Stimulated activated naive B cell treated with anti-CD40 and anti-IgM and Interleukin-4, amounts not matched to agents 10 μg/mL and 1 μg/mL and 100 μg/mL, for 72 hours (primary cell): Measurements from ENCODE around the gene COLEC11.
"Not testable (repeated sequence)": the region's sequence is repeated elsewhere in the genome, so short reads cannot be mapped to it uniquely, and the experiment has no call there.

Experiments
- ATAC-seq, 2 donors: fragments of 150-1000 bp; cut with Tn5 transposase; replicated peaks; 2 replicates each; pipeline ENCODE4 v1.10.0; 2021; ENCODE audit warnings: moderate library complexity in 1 of 2
- DNase-seq: peaks from one replicate; pipeline ENCODE4 v3.0.0; 2021
- H3K27ac Mint-ChIP-seq: one replicate; pipeline ENCODE4 v1.8.0; 2022; ENCODE audit warnings: mild to moderate bottlenecking, mixed read lengths
- H3K27me3 Mint-ChIP-seq, 2 donors: one replicate each; pipeline ENCODE4 v1.8.0; 2022; ENCODE audit warnings: mixed read lengths in 2 of 2
- H3K36me3 Mint-ChIP-seq, 2 donors: one replicate each; pipeline ENCODE4 v1.8.0; 2022; ENCODE audit warnings: mixed read lengths in 2 of 2, mild to moderate bottlenecking in 1 of 2
- H3K4me1 Mint-ChIP-seq, 2 donors: one replicate each; pipeline ENCODE4 v1.8.0; 2022; ENCODE audit warnings: mixed read lengths in 2 of 2, mild to moderate bottlenecking in 1 of 2
- H3K4me3 Mint-ChIP-seq, 2 donors: one replicate each; pipeline ENCODE4 v1.8.0; 2022; ENCODE audit warnings: mild to moderate bottlenecking in 2 of 2, mixed read lengths in 2 of 2, moderate library complexity in 1 of 2
- H3K9me3 Mint-ChIP-seq, 2 donors: one replicate each; pipeline ENCODE4 v1.8.0; 2022; ENCODE audit warnings: mixed read lengths in 2 of 2, mild to moderate bottlenecking in 1 of 2

The COLEC11 gene

DNA sequence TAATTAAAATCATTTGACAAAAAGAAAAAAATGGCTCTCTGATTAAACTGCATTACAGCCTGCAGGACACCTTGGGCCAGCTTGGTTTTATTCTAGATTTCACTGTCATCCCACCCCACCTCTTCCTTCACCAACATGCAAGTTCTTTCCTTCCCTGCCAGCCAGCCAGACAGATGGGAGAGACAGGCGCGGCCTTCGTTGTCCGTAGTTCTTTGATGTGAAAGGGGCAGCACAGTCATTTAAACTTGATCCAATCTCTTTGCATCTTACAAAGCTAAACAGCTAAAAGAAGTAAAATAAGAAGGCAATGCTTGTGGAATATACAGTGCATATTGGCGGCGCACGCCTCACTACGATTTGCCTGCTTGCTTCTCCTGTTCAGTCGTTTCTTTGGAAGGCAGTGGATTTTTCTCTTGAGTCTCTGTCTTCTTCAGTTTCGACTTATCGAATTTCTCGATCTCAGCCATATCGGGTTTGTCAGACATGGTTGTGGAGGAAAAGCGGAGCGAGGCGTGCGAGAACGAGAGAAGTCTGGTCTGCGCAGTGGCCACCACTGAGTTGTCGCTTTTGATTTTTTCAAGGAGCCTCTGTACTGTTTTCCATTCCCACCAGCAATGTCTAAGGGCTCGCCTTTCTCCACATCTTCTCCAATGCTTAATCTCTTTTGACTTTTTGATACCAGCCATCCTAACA, 22.4 kb downstream of the COLEC11 start:
- DNase-seq (no peak), ATAC-seq (no peak)
- Mint-ChIP-seq H3K27ac (no peak overlapping the region), H3K27me3 (peaks cover 0 to 9% of the 10 kb centered on the region in 2 donors), H3K9me3 (peaks cover 6 to 12% of the 10 kb centered on the region in 2 donors), H3K36me3 (peaks cover 0 to under 1% of the 10 kb centered on the region in 2 donors), H3K4me3 (no peak overlapping the region), H3K4me1 (no peaks in the 10 kb centered on the region)

GRCh38 chr2:3618367-3618766, 23.5 kb downstream of the COLEC11 start:
- ATAC-seq (no peak), DNase-seq (no peak)
- peaks cover 6 to 8% of the 10 kb centered on the region in 2 donors for H3K9me3 Mint-ChIP-seq
- no peaks in the 10 kb centered on the region for H3K4me1 Mint-ChIP-seq
- H3K27me3 Mint-ChIP-seq = peaks cover 0 to 8% of the 10 kb centered on the region in 2 donors
- no peaks in the 10 kb centered on the region for H3K36me3 Mint-ChIP-seq
- H3K4me3 Mint-ChIP-seq = no peak overlapping the region
- H3K27ac Mint-ChIP-seq = no peak overlapping the region

DNA sequence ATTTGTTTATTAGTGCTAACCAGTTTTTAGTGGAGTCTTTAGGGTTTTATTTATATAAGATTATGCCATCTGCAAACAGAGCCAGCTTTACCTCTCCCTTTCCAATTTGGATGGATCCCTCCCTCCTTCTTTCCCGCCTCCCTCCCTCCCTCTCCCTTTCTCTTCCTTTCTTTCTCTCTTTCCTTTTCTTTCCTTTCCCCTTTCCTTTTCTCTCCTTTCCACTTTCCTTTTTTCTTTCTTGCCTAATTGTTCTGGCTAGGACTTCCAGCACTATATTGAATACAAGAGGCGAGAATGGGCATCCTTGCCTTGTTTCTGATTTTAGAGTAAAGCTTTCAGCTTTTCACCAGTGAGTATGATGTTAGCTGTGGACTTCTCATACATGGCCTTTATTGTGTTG, 24.1 kb downstream of the COLEC11 start:
- Mint-ChIP-seq H3K27me3 (peaks cover 0 to 11% of the 10 kb centered on the region in 2 donors), H3K27ac (no peak overlapping the region), H3K36me3 (no peaks in the 10 kb centered on the region), H3K4me1 (no peaks in the 10 kb centered on the region), H3K4me3 (no peak overlapping the region), H3K9me3 (peaks cover 6 to 7% of the 10 kb centered on the region in 2 donors)
- DNase-seq = no peak
- ATAC-seq = no peak

GRCh38 chr2:3619661-3620060, 24.7 kb downstream of the COLEC11 start:
- not testable (repeated sequence) for H3K9me3 Mint-ChIP-seq, DNase-seq, ATAC-seq, H3K27ac Mint-ChIP-seq, H3K4me3 Mint-ChIP-seq, H3K4me1 Mint-ChIP-seq, H3K36me3 Mint-ChIP-seq
- H3K27me3 Mint-ChIP-seq = peaks cover 0 to 15% of the 10 kb centered on the region in 2 donors

DNA sequence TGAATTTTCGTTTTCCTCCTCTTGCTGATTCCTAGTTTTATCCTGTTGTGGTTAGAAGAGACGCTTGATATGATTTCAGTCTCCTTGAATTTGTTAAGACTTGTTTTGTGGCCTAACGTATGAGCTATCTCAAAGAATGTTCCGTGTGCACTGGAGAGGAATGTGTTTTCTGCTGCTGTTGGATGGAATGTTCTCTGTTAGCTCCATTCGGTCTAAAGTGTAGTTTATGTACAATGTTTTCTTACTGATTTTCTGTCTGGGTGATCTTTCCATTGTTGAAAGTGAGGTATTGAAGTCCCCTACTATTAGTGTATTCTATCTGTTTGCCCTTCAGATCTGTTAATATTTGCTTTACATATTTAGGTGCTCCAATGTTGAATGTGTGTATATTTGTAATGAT, 25.9 kb downstream of the COLEC11 start:
- no peak overlapping the region for H3K27ac Mint-ChIP-seq
- peaks cover 0 to 2% of the 10 kb centered on the region in 2 donors for H3K36me3 Mint-ChIP-seq
- peaks cover 5 to 6% of the 10 kb centered on the region in 2 donors for H3K9me3 Mint-ChIP-seq
- DNase-seq (no peak), ATAC-seq (no peak)
- no peak overlapping the region for H3K4me3 Mint-ChIP-seq
- H3K27me3 Mint-ChIP-seq = peaks cover 0 to 15% of the 10 kb centered on the region in 2 donors
- H3K4me1 Mint-ChIP-seq = peaks cover 0 to 4% of the 10 kb centered on the region in 2 donors

DNA sequence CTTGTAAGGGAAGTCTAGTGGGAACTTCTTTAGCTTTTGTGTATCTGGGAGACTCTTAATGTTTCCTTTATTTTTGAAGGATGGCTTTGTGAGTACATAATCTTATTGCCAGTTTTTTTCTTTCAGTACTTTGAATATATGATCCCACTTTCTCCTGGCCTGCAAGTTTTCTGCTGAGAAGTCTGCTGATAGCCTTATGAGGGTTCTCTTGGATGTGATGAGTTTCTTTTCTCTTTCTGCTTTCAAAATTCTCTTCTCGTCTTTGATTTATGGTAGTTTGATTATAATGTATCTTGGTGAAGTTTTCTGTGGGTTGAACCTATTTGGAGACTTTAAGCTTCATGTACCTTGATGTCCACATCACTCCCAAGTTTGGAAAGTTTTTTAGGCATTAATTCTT, 28.1 kb downstream of the COLEC11 start:
- H3K27ac Mint-ChIP-seq = no peak overlapping the region

DNA sequence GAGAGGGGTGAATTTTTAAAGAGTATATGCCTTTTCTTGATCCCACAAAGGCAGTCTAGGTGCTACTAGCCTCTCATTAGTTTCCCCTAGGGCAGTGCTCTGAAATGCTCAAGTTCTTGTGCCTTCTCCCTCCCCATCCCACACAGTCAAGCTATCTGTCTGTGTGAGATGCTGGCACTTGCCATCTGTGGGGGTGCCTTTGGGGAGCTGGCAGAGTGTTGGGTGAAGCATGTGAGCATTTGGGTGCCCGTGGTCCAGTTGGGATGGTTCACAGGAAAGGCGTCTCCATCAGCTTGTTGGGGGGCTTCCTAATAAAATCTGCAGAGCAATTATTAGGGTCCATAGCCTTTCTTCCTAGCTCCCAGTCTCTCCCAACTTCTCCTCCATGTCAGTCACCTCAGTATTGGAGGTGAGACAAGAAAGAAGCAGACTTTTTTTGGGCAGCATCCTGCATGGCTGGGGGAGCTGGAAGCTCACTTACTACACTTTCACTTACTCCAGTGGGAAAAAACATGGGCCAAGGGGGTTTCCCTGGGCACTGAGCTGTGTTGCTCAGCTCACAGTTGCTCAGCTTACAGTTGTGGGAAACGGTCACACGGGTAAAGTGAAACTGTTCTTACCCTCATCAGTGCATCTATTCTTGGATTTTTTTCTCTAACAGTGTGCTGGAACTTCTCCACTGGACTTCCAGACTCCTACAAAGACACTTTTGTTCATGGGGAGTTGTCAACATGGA, 29.3 kb downstream of the COLEC11 start:
- Mint-ChIP-seq H3K36me3 (peaks cover 0 to 4% of the 10 kb centered on the region in 2 donors), H3K27ac (no peak overlapping the region), H3K27me3 (peaks cover 9 to 20% of the 10 kb centered on the region in 2 donors), H3K4me3 (no peak overlapping the region), H3K4me1 (peaks cover 0 to 4% of the 10 kb centered on the region in 2 donors), H3K9me3 (peaks cover under 1 to 2% of the 10 kb centered on the region in 2 donors)
- DNase-seq (no peak), ATAC-seq (peak in 1 of 2 donors; percentile 57)

More for the DNA sequence above, 28.1 kb downstream of the COLEC11 start:
- H3K4me3 Mint-ChIP-seq = no peak overlapping the region
- H3K4me1 Mint-ChIP-seq = peaks cover 0 to 4% of the 10 kb centered on the region in 2 donors
- ATAC-seq = no peak
- peaks cover 0 to 4% of the 10 kb centered on the region in 2 donors for H3K36me3 Mint-ChIP-seq
- no peak for DNase-seq
- peaks cover 2 to 3% of the 10 kb centered on the region in 2 donors for H3K9me3 Mint-ChIP-seq
- peaks cover 9 to 22% of the 10 kb centered on the region in 2 donors for H3K27me3 Mint-ChIP-seq

DNA sequence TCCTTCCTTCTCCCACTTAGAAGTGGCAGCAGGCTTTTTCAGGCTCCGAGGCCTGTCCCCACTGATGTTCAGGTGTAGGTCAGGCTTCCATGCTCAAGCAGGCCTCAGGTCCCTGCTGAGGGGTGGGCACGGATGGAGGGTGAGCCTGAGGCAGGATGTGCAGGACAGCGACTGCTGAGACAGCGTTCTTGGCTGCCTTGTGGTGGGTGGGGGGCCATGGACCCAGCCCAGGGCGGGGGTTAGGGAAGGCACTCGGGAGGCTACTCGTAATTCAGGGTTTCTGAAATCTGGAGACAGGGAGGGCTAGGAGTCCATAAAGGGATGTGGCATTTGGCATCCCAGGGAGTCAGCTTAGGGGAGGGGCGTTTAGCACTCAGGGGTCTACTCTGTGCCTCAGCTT, 30.3 kb downstream of the COLEC11 start:
- Mint-ChIP-seq H3K4me1 (peaks cover 0 to 4% of the 10 kb centered on the region in 2 donors), H3K4me3 (no peak overlapping the region), H3K27ac (no peak overlapping the region), H3K36me3 (peaks cover 0 to 4% of the 10 kb centered on the region in 2 donors), H3K9me3 (peaks cover 0 to 2% of the 10 kb centered on the region in 2 donors), H3K27me3 (peaks cover 9 to 19% of the 10 kb centered on the region in 2 donors)
- ATAC-seq = no peak
- DNase-seq = no peak

DNA sequence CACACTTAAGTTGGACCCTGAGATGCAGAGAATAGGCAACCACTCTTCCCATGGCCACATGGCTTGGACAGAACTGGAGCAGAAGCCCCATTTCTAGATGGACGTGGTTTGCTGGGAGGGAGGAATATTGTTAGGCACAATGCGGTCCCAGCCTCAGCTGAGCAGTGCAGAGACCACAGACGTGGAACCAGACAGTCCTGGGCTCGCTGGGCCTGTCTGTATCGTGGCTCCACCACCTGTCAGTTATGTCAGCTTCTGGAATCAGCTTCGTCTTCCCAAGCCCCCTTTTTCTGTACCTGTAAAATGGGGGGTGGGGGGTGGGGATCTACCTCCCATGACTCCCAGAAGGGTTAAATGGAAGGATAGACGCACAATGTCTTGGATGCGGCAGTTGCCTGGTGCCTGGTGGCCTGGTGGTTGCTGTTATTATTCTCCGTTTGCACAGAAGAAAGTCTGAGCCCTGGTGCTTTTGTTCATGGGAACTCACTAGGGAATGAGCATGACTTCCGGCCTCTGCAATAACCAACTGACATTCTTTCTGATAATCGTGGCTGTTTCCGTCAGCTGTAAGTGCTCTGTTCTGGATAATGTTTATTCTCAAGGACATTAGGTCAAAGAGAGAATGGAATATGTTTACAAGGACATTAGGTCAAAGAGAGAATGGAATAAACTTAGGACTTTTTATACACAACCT, 31.4 kb downstream of the COLEC11 start:
- DNase-seq = no peak

GRCh38 chr2:3626812-3627499, 32.0 kb downstream of the COLEC11 start:
- no peak for DNase-seq
- peaks cover 9 to 14% of the 10 kb centered on the region in 2 donors for H3K27me3 Mint-ChIP-seq
- H3K4me1 Mint-ChIP-seq = peaks cover 0 to 4% of the 10 kb centered on the region in 2 donors
- peaks cover 0 to 2% of the 10 kb centered on the region in 2 donors for H3K9me3 Mint-ChIP-seq
- H3K27ac Mint-ChIP-seq = no peak overlapping the region
- no peak for ATAC-seq
- H3K36me3 Mint-ChIP-seq = peaks cover 0 to 4% of the 10 kb centered on the region in 2 donors
- H3K4me3 Mint-ChIP-seq = no peak overlapping the region

More for the DNA sequence above, 31.4 kb downstream of the COLEC11 start:
- ATAC-seq = no peak
- H3K4me1 Mint-ChIP-seq = peaks cover 0 to 4% of the 10 kb centered on the region in 2 donors
- peaks cover 0 to 4% of the 10 kb centered on the region in 2 donors for H3K36me3 Mint-ChIP-seq
- H3K4me3 Mint-ChIP-seq = no peak overlapping the region
- peaks cover 9 to 14% of the 10 kb centered on the region in 2 donors for H3K27me3 Mint-ChIP-seq
- no peak overlapping the region for H3K27ac Mint-ChIP-seq
- H3K9me3 Mint-ChIP-seq = peaks cover 0 to 2% of the 10 kb centered on the region in 2 donors

GRCh38 chr2:3627500-3628100, 32.7 kb downstream of the COLEC11 start:
- ATAC-seq = no peak
- H3K4me3 Mint-ChIP-seq = no peak overlapping the region
- no peak for DNase-seq

GRCh38 chr2:3628241-3628679, 33.3 kb downstream of the COLEC11 start:
- ATAC-seq (no peak), DNase-seq (no peak)
- H3K4me3 Mint-ChIP-seq = no peak overlapping the region
- H3K27me3 Mint-ChIP-seq = peaks cover 9 to 14% of the 10 kb centered on the region in 2 donors
- H3K27ac Mint-ChIP-seq = no peak overlapping the region
- peaks cover 0 to 4% of the 10 kb centered on the region in 2 donors for H3K36me3 Mint-ChIP-seq
- H3K9me3 Mint-ChIP-seq = peaks cover 0 to 2% of the 10 kb centered on the region in 2 donors
- H3K4me1 Mint-ChIP-seq = peaks cover 0 to 4% of the 10 kb centered on the region in 2 donors

More at GRCh38 chr2:3627500-3628100, 32.7 kb downstream of the COLEC11 start:
- Mint-ChIP-seq H3K4me1 (peaks cover 0 to 4% of the 10 kb centered on the region in 2 donors), H3K27me3 (peaks cover 9 to 14% of the 10 kb centered on the region in 2 donors), H3K9me3 (peaks cover 0 to 2% of the 10 kb centered on the region in 2 donors), H3K27ac (no peak overlapping the region), H3K36me3 (peaks cover 0 to 4% of the 10 kb centered on the region in 2 donors)

DNA sequence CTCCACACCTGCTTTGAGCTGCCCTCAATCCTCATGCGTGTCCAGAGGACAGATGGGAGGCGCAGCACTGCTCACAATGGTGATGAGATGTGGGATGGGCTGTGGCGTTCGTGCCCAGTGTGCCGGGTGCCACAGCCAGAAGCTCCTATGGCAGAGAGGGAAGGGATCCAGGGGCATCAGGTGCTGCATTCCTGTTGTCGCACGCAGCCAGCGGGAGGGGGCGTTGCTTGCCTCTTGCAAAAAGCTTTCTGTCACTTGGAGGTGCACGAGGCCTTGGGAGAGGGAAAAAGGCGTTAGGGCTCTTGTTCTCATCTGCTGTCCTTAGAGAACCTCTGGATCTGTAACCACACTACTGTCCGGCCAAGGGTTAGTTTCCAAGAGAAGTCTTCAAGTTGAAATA, 33.9 kb downstream of the COLEC11 start:
- ATAC-seq (no peak), DNase-seq (no peak)
- Mint-ChIP-seq H3K27me3 (peaks cover 9 to 11% of the 10 kb centered on the region in 2 donors), H3K4me3 (no peak overlapping the region), H3K27ac (no peak overlapping the region), H3K4me1 (peaks cover 0 to 4% of the 10 kb centered on the region in 2 donors), H3K36me3 (peaks cover 0 to 4% of the 10 kb centered on the region in 2 donors), H3K9me3 (peaks cover 0 to 2% of the 10 kb centered on the region in 2 donors)
